ENCODE measurements around the gene CIB4. TPM values are rescaled to one million over a fixed set of nuclear protein-coding genes. Genes with fewer than 3 reads are reported as not detected.

The CIB4 gene
- total and polyA plus RNA-seq, 2 donors (not counting 1 experiment from before 2014, with no cell fraction given), result not detected

DNA sequence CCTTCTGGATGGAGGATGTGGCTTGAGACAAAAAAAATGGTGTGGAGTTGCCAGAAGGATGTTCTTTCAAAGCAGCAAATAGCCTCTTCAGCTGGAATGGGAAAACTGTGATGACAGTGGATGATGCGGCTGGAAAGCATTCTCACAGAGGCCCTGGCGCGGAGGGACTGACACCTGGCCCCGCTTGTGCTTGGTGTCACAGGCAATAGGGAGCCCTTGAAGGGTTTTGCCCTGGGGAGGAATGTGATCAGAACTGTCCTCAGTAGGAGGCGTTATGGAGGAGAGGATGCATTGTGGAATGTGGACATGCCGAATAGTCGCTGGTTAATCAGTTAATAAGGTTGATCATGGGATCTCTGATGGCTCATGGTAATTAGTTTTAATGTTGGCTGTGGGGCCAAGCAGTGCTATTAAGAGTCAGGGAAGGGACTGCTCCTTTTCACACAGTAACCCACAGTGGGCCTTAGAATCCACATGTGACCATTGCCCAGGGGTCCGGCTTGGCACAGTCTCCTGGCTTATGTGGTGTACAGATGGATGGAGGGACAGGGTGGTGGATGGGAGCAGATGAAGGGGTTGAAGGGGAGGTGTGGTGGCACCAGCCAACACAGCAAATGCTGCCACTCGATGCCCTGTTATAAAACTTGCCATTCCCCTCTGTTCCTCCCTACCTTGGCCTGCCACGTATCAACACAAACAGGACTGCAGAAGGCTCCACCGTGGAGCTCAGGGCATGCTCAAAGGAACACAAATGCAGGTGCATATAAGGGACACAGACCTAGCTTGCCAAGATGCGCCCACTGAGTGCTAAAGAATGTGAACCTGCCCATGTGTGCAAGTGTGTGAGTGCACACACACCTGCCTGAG lies 71.7 kb downstream of the CIB4 start:
- no peaks in the 10 kb centered on the region for H3K9me3 ChIP-seq (ENCODE audit: control extremely low read depth in 1 of 3, control insufficient read depth in 2 of 3, insufficient read depth in 1 of 3, low read length in 2 of 3)
- H4K20me1 ChIP-seq (ENCODE audit: control insufficient read depth, insufficient read depth, low read length, poor library complexity, severe bottlenecking), result no peaks in the 10 kb centered on the region
- H3K36me3 ChIP-seq (replicated peaks in 1 of 2; ENCODE audit: control extremely low read depth in 1 of 2, control insufficient read depth in 1 of 2, extremely low read depth in 1 of 2, insufficient read depth in 2 of 2, low read length in 1 of 2), result no peaks in the 10 kb centered on the region
- no peak overlapping the region for H3K4me3 Mint-ChIP-seq
- DNase-seq, result no peak
- POLR2A ChIA-PET, result no interaction called here
- no peak overlapping the region for H3K9ac ChIP-seq (ENCODE audit: low read length)
- no peak overlapping the region for H3K27ac ChIP-seq (ENCODE audit: low read length in 2 of 2)
- no peak overlapping the region for H3K27ac Mint-ChIP-seq
- intact Hi-C loops (cut with micrococcal nuclease), result no loop called here
- no peaks in the 10 kb centered on the region for H3K4me1 Mint-ChIP-seq
- WGBS (ENCODE audit: insufficient coverage), result 96% methylated on average over 10 of the region's 12 CpGs
- no peak for ATAC-seq (ENCODE audit: low read depth)
- CTCF ChIA-PET, result no interaction called here
- no peaks in the 10 kb centered on the region for H3K79me2 ChIP-seq (ENCODE audit: control insufficient read depth, insufficient read depth, low read length)
- H3K4me1 ChIP-seq (ENCODE audit: control insufficient read depth in 2 of 2, insufficient read depth in 2 of 2, low read length in 2 of 2), result no peaks in the 10 kb centered on the region
- peaks cover 54% of the 10 kb centered on the region for H3K27me3 Mint-ChIP-seq
- H2AFZ ChIP-seq (ENCODE audit: insufficient read depth, low read depth, low read length, poor library complexity, severe bottlenecking), result no peak overlapping the region
- H3K27me3 ChIP-seq (replicated peaks in 1 of 4; ENCODE audit: control extremely low read depth in 1 of 4, control insufficient read depth in 3 of 4, insufficient read depth in 4 of 4, low read length in 3 of 4), result peaks cover 0 to 6% (median 2%) of the 10 kb centered on the region in 4 experiments
- no peak overlapping the region for H3K4me3 ChIP-seq (ENCODE audit: control extremely low read depth in 1 of 5, extremely low read depth in 1 of 5, insufficient read depth in 1 of 5, low read depth in 2 of 5, low read length in 4 of 5)
- no peaks in the 10 kb centered on the region for H3K9me3 Mint-ChIP-seq (ENCODE audit: insufficient read depth)
- TF ChIP-seq, protein P1, sequence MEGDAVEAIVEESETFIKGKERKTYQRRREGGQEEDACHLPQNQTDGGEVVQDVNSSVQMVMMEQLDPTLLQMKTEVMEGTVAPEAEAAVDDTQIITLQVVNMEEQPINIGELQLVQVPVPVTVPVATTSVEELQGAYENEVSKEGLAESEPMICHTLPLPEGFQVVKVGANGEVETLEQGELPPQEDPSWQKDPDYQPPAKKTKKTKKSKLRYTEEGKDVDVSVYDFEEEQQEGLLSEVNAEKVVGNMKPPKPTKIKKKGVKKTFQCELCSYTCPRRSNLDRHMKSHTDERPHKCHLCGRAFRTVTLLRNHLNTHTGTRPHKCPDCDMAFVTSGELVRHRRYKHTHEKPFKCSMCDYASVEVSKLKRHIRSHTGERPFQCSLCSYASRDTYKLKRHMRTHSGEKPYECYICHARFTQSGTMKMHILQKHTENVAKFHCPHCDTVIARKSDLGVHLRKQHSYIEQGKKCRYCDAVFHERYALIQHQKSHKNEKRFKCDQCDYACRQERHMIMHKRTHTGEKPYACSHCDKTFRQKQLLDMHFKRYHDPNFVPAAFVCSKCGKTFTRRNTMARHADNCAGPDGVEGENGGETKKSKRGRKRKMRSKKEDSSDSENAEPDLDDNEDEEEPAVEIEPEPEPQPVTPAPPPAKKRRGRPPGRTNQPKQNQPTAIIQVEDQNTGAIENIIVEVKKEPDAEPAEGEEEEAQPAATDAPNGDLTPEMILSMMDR (IDR thresholded peaks at IDR 0.05), result no peak
- no peak for TF ChIP-seq EZH2 (IDR thresholded peaks at IDR 0.05; ENCODE audit: borderline replicate concordance, insufficient read depth, low read depth, low read length, poor library complexity, severe bottlenecking)
- no peak overlapping the region for H3K4me2 ChIP-seq (replicated peaks; ENCODE audit: low read depth, low read length, poor library complexity, severe bottlenecking)

Data from B cell (primary cell).